ENCODE measurements around the gene PLA2G2D. TPM values are rescaled to one million over a fixed set of nuclear protein-coding genes. Genes with fewer than 3 reads are reported as not detected.

The PLA2G2D gene
- total and polyA plus RNA-seq, 2 experiments from 2014 or later: not detected

- Mint-ChIP-seq H3K4me3 (no peak overlapping the region), H3K4me1 (peaks cover 8% of the 10 kb centered on the region; the same call in 2 of the 3 replicates), H3K27ac (no peak overlapping the region), H3K36me3 (ENCODE audit: low read depth) (no peaks in the 10 kb centered on the region; the same call in 2 of the 3 replicates), H3K27me3 (ENCODE audit: insufficient read depth, low read depth, poor library complexity) (peaks cover 6% of the 10 kb centered on the region), H3K9me3 (no peaks in the 10 kb centered on the region; the same call in 2 of the 3 replicates)
- ATAC-seq: no peak
- H3K27ac ChIP-seq (ENCODE audit: low read depth): no peak overlapping the region
- no peak overlapping the region for H3K4me2 ChIP-seq
- no peaks in the 10 kb centered on the region for H3K9me2 ChIP-seq (ENCODE audit: insufficient read depth)
- DNase-seq (ENCODE audit: low spot score): no peak
- no peak overlapping the region for H3K4me3 ChIP-seq
- H3K27me3 ChIP-seq (ENCODE audit: insufficient read depth): no peaks in the 10 kb centered on the region
- no peaks in the 10 kb centered on the region for H4K20me1 ChIP-seq (replicated peaks; ENCODE audit: insufficient read depth)
- no peak overlapping the region for H2AFZ ChIP-seq
- no peaks in the 10 kb centered on the region for H3F3A ChIP-seq (replicated peaks; ENCODE audit: low read depth)
- H3K4me1 ChIP-seq (ENCODE audit: insufficient read depth): no peaks in the 10 kb centered on the region
- H3K79me2 ChIP-seq (replicated peaks; ENCODE audit: insufficient read depth): no peaks in the 10 kb centered on the region
- TF ChIP-seq STAT1 (IDR thresholded peaks at IDR 0.05; ENCODE audit: unreplicated experiment) (no peak), ZNF331 (CRISPR knock-in tag; IDR thresholded peaks at IDR 0.05; ENCODE audit: low read depth) (no peak), EZH2 (IDR thresholded peaks at IDR 0.05; ENCODE audit: low read depth, unreplicated experiment) (no peak), POLR2AphosphoS5 (IDR thresholded peaks at IDR 0.05; ENCODE audit: low read depth) (no peak), REST (IDR thresholded peaks at IDR 0.05; ENCODE audit: unreplicated experiment) (no peak), EZH2phosphoT487 (IDR thresholded peaks at IDR 0.05; ENCODE audit: unreplicated experiment) (no peak), CTCF (conservative IDR thresholded peaks at IDR 0.05; ENCODE audit: low read depth in 2 of 2) (no peak), ZNF462 (CRISPR knock-in tag; IDR thresholded peaks at IDR 0.05) (no peak), NANOG (IDR thresholded peaks at IDR 0.05; ENCODE audit: borderline replicate concordance) (no peak), CREB1 (CRISPR knock-in tag; IDR thresholded peaks at IDR 0.05; ENCODE audit: low read depth) (no peak), JUNB (IDR thresholded peaks at IDR 0.05; ENCODE audit: unreplicated experiment) (no peak), ZNF114 (CRISPR knock-in tag; IDR thresholded peaks at IDR 0.05) (no peak), ETS1 (IDR thresholded peaks at IDR 0.05) (no peak)
- H3K36me3 ChIP-seq (ENCODE audit: insufficient read depth): no peaks in the 10 kb centered on the region
Measured at GRCh38 chr1:20078711-20079110, 40.6 kb downstream of the PLA2G2D start.

Measured in GM23338 (cell line).